C4-2B (cell line): ENCODE measurements around the gene ASIP.

Experiments
- CTCF ChIP-seq: fragments of 450-650 bp; conservative IDR thresholded peaks from 2 replicates; pipeline ENCODE4 v1.5.1; 2017; ENCODE audit warnings: mild to moderate bottlenecking
- ZFX ChIP-seq: fragments of 450-650 bp; IDR thresholded peaks from 2 replicates; pipeline ENCODE4 v1.6.1; 2017

- TF ChIP-seq CTCF (no peak), ZFX (no peak)
Observed at GRCh38 chr20:34232494-34233087, 8.6 kb upstream of the ASIP start.
